ENCODE measurements around the gene HIF1A.

Gene HIF1A

GRCh38 chr14:61764342-61765122 is 69.2 kb downstream of the HIF1A start:
- no peak overlapping the region for H3K27ac ChIP-seq
- no peak for TF ChIP-seq ZFX (IDR thresholded peaks at IDR 0.05; ENCODE audit: borderline replicate concordance)
- TF ChIP-seq CTCF (IDR thresholded peaks at IDR 0.05): no peak

- TF ChIP-seq ZFX (IDR thresholded peaks at IDR 0.05; ENCODE audit: borderline replicate concordance) (no peak), CTCF (IDR thresholded peaks at IDR 0.05) (no peak)
- H3K27ac ChIP-seq: no peak overlapping the region
Observed at GRCh38 chr14:61765225-61765943, 70.1 kb downstream of the HIF1A start.

GRCh38 chr14:61766151-61766550 is 70.8 kb downstream of the HIF1A start:
- no peak overlapping the region for H3K27ac ChIP-seq
- TF ChIP-seq CTCF (IDR thresholded peaks at IDR 0.05) (no peak), ZFX (IDR thresholded peaks at IDR 0.05; ENCODE audit: borderline replicate concordance) (no peak)

GRCh38 chr14:61768240-61768639 is 72.9 kb downstream of the HIF1A start:
- TF ChIP-seq ZFX (IDR thresholded peaks at IDR 0.05; ENCODE audit: borderline replicate concordance) (no peak), CTCF (IDR thresholded peaks at IDR 0.05) (no peak)
- H3K27ac ChIP-seq: no peak overlapping the region

GRCh38 chr14:61769893-61770292 is 74.6 kb downstream of the HIF1A start:
- no peak overlapping the region for H3K27ac ChIP-seq
- TF ChIP-seq CTCF (IDR thresholded peaks at IDR 0.05) (no peak), ZFX (IDR thresholded peaks at IDR 0.05; ENCODE audit: borderline replicate concordance) (no peak)

GRCh38 chr14:61774861-61775260 is 79.5 kb downstream of the HIF1A start:
- H3K27ac ChIP-seq: no peak overlapping the region
- TF ChIP-seq CTCF (IDR thresholded peaks at IDR 0.05): no peak
- no peak for TF ChIP-seq ZFX (IDR thresholded peaks at IDR 0.05; ENCODE audit: borderline replicate concordance)

- TF ChIP-seq ZFX (IDR thresholded peaks at IDR 0.05; ENCODE audit: borderline replicate concordance): no peak
- no peak for TF ChIP-seq CTCF (IDR thresholded peaks at IDR 0.05)
- no peak overlapping the region for H3K27ac ChIP-seq
Observed at GRCh38 chr14:61780125-61780524, 84.8 kb downstream of the HIF1A start.

All from 22Rv1 (cell line).